GM19467 (cell line): ENCODE data around the gene RALB.

ENCODE experiments used
- ATAC-seq: cut with Tn5 transposase; IDR thresholded peaks from one replicate; pipeline ENCODE4 v1.9.1; 2021; ENCODE audit warnings: mild to moderate bottlenecking, moderate library complexity; ENCODE audit not compliant: unreplicated experiment

Gene RALB

GRCh38 chr2:120262150-120262549 lies 9.5 kb downstream of the RALB start:
- ATAC-seq: no peak

- ATAC-seq: no peak
These were observed 10.2 kb downstream of the RALB start for GRCh38 chr2:120262761-120263428.

GRCh38 chr2:120265006-120265405 lies 12.4 kb downstream of the RALB start:
- no peak for ATAC-seq

GRCh38 chr2:120267348-120267747 lies 14.7 kb downstream of the RALB start:
- ATAC-seq: no peak

DNA sequence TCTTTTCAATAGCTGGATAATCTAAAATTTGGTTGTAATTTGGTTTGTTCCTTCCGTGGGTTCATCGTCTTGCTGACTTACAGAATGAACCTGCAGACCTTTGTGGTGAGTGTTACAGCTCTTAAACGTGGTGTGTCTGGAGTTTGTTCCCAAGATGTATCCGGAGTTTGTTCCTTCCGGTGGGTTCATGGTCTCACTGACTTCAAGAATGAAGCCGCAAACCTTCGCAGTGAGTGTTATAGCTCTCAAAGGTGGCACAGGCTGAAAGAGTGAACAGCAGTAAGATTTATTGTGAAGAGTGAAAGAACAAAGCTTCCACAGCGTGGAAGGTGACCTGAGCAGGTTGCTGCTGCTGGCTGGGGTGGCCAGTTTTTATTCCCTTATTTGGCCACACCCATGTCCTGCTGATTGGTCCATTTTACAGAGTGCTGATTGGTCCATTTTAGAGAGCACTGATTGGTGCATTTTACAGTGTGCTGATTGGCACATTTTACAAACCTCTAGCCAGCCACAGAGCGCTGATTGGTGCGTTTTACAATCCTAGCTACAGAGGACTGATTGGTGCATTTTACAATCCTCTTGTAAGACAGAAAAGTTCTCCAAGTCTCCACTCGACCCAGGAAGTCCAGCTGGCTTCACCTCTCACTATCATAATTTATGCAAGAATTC lies 16.6 kb downstream of the RALB start:
- no peak for ATAC-seq

DNA sequence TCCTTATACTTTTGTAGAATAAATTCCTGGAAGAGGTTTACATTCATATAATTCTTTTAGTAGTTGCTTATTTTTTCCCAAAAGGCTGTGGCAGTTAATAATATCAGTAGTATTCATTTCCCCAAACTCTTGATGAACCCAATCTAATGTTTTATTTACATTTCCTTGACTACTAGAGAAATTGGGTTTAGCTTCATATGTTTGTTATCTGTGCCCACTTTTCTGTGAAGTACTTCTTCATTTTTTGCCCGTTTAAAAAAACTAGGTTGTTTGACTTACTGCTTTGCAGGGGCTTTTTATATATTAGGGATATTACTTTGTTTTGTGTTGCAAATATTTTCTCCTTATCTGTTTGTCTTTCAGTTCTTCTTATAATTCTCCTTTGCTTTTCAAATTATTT lies 17.2 kb downstream of the RALB start:
- ATAC-seq: no peak

DNA sequence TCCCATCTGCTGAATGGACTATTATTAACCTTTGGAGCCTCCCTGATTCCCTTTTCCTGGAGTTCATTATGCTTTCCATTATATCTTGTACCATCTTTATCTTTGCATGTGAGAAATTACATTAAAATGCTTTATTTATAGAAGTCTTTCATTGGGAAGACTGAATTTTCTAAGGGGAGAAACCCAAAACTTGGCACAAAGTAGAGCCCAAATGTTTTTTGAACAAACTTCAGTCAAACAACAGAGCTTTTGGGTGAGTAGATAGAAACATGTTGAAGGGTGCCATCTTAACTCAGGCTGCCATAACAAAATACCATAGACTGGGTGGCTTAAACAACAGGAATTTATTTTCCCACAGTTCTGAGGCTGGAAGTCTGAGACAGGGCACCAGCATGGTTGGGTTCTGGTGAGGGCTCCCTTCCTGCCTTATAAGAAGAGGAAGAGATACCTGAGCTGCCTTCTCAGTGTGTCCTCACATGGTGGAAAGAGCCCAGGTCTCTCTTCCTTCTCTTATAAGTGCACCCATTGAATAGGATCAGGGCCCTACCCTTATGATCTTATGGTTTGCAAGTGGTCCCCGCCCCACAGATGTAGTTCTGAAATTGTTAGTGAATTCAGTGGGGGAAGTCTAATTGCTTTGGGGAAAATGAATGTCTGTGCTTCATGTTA lies 19.2 kb downstream of the RALB start:
- no peak for ATAC-seq

DNA sequence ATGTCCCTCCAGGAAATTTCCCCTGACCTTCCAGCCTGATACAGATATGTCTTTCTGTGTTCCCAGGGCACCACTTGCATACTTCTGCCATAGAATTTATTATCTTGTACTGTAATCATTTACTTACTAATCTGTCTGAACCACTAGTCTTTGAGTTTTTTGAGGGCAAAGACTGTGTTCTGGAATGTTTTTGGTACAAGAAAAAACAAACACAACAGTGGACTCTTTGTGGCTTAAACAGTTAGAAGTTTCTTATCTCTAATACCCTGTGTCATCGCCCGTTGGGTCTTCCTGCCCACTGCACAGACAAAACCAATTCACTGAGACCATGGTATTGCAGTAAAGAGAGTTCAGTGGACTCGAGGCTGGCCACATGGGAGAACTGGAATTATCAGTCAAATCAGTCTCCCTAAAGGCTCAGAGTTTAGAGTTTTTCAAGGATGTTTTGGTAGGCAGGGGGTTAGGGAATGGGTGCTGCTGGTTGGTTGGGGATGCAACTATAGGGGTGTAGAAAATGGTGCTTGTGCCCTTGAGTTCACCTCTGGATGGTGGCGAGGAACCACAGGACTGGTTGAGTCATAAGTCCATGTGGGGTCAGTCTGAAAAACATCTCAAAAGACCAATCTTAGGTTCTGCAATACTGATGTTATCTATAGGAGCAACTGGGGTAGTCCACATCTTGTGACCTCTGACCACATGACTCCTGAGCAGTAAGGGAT lies 20.3 kb downstream of the RALB start:
- ATAC-seq: no peak

GRCh38 chr2:120275617-120276400 lies 23.2 kb downstream of the RALB start:
- ATAC-seq: no peak

GRCh38 chr2:120277505-120278205 lies 25.0 kb downstream of the RALB start:
- no peak for ATAC-seq

- ATAC-seq: no peak
These were observed 26.2 kb downstream of the RALB start for GRCh38 chr2:120278901-120279300.

DNA sequence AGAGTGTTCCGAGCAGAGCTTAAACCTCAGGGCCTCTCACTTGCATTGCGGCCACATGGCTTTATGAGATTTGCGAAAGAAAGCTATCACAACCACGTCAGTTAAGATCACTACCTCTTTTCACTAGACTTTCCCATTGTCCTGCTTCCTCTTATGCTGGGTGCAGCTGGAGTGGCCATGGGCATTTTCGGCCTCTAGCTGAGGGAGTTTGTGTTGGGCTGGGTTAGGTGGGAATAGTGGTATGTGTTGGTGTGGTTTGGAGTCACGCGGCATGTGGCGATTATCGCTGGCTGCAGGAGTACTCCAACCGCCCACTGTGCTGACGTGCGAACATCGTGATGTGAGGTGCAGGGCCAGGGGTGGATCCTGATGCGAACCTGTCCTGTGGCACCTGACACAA lies 27.1 kb downstream of the RALB start:
- no peak for ATAC-seq

- no peak for ATAC-seq
These were observed 31.0 kb downstream of the RALB start for GRCh38 chr2:120283649-120284048.

GRCh38 chr2:120285056-120285455 lies 32.4 kb downstream of the RALB start:
- no peak for ATAC-seq

DNA sequence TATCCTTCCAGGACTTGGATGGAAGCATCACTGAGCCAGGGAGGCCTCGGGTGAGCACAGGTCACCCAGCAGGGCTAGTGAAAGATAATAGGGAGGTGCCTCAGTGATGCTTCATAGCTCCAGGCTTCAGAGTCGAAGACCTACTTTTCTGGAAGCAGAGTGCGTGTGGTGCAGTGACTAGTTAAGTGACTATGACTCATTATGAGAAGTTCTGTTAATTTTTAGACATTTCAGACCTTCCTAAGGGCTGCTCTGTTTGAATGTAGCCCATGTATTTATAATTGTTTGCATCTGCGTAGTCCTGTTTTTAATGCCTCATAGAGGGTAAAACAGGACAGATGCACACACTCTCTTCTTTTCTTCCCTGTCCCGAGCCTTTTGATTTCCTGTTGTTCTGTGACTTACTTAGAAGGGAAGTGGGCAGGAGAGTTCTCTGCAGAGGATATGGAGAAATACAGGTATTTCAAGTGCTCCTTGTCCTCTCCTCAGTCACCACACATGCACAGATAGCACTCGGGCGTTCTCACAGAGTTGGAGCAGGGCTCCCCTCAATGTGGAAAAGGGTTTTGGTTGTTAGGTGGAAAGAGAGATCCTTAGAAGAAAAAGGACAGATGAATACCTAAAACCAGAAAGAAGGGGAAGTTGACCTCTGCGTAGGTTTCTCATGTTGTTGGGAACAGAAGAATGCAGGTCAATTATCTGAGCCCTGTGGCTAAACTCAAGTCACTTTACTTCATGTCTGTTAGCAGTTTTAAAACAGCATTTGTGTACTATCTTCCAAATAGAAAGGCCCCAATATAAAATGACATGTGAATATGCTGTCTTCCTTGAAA lies 34.7 kb downstream of the RALB start:
- ATAC-seq: peak; percentile 98

DNA sequence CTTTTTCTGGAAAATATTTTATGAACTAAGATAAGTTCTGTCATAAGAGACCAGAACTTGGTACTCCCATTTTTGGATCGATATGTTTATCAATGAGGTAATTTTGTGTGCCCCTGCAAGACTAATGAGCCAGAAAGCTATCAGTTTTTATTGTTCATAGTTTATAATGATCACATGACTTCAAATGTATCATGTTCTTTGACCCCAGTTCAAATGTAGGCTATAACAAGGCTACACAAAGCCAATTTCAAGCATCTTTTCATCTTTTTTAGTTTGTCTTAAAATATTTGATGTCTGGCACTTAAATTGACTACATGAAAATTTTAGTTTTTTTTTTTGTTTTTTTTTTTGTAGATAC lies 35.3 kb downstream of the RALB start:
- no peak for ATAC-seq

GRCh38 chr2:120289221-120289906 lies 36.7 kb downstream of the RALB start:
- ATAC-seq: no peak

GRCh38 chr2:120290737-120291136 lies 38.1 kb downstream of the RALB start:
- ATAC-seq: no peak
